22Rv1 (cell line): Measurements from ENCODE around the gene CDRT15L2.
"Not testable (repeated sequence)": the region's sequence is repeated elsewhere in the genome, so short reads cannot be mapped to it uniquely, and the experiment has no call there.

Source experiments
- H3K27ac ChIP-seq: fragments of 450-650 bp; 2 replicates; pipeline ENCODE4 v1.5.1; 2017
- ZFX ChIP-seq: fragments of 450-650 bp; IDR thresholded peaks from 2 replicates; pipeline ENCODE4 v1.6.1; 2017; ENCODE audit warnings: antibody characterized with exemption, borderline replicate concordance
- TF ChIP-seq, protein P1 (sequence below): fragments of 450-650 bp; IDR thresholded peaks from 2 replicates; pipeline ENCODE4 v1.5.1; 2017; ENCODE audit warnings: mild to moderate bottlenecking

The CDRT15L2 gene

DNA sequence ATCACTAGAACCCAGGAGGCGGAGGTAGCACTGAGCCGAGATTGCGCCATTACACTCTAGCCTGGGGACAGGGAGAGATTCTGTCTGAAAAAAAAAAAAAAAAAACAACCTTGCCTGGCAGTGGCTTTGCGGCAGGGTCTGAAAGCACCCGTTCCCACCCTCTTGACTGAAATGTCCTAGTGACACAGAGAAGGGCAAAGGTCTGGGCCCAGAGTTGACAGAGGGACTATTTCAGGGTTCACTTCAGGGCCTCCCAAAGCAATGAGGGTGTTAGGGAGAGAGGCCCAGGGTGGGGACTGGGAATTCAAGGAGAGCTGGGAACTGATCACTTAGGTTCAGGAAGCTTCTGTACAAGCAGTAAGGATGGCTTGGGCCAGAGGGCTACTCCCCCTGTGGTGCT lies 13.8 kb upstream of the CDRT15L2 start:
- no peak overlapping the region for H3K27ac ChIP-seq
- TF ChIP-seq, protein P1, sequence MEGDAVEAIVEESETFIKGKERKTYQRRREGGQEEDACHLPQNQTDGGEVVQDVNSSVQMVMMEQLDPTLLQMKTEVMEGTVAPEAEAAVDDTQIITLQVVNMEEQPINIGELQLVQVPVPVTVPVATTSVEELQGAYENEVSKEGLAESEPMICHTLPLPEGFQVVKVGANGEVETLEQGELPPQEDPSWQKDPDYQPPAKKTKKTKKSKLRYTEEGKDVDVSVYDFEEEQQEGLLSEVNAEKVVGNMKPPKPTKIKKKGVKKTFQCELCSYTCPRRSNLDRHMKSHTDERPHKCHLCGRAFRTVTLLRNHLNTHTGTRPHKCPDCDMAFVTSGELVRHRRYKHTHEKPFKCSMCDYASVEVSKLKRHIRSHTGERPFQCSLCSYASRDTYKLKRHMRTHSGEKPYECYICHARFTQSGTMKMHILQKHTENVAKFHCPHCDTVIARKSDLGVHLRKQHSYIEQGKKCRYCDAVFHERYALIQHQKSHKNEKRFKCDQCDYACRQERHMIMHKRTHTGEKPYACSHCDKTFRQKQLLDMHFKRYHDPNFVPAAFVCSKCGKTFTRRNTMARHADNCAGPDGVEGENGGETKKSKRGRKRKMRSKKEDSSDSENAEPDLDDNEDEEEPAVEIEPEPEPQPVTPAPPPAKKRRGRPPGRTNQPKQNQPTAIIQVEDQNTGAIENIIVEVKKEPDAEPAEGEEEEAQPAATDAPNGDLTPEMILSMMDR, result no peak
- TF ChIP-seq ZFX, result no peak

DNA sequence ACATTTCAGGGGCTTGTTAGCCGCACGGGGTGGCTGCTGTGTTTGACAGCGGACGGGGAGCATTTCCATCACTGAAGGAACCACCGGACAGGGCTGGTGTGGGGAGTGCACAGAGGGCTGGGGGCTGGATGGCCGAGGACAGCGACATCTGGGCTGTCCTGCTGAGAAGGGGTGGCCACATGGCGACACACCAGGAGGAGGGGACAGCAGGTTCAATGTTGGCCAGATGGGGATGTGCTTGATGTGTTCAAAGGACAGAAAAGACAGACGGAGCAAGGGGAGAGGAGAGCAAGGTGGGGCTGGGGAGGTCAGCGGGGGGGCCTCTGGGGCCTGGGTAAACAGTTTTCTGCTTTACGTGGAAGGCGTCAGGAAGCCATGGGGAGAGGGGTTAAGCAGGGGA lies 12.8 kb upstream of the CDRT15L2 start:
- H3K27ac ChIP-seq, result not testable (repeated sequence)

DNA sequence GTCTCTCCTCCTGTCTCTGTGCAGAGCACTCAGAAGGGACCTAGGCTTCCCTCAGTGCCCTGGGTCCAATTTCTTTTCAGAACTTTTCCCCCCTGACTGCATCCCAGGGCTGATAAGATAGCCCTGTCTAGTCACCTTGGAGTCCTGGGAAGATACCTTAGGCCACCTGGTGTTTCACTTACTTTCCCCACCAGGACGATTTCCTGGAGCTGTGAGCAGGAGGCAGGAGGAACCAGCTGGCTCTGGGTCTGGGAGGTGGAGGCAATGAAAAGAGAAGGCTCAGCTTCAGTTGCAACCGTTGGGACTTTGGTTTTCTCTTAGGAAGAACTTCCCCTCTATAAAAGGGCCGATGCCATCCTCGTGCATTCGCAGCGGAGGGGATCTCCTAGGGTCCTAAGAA lies 12.1 kb upstream of the CDRT15L2 start:
- H3K27ac ChIP-seq, result not testable (repeated sequence)

DNA sequence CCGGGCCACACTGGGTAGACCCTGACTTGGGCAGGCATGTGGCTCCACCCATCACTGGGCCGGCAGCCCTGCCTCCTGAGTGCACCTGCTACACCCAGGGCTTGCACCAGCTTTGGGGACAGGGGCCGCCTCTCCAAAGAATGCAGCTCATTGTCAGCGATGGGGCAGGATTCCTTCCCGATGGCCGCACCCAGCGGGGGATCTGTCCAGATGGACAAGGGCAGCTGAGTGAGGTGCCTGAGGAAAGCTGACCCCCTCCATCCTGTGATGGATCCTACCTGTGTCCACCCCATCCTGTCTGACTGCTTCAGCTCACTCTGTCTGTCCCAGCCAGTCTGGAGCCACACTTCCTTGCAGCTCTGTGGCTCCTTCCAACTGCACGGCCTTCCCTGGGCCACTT lies 10.9 kb upstream of the CDRT15L2 start:
- not testable (repeated sequence) for H3K27ac ChIP-seq

DNA sequence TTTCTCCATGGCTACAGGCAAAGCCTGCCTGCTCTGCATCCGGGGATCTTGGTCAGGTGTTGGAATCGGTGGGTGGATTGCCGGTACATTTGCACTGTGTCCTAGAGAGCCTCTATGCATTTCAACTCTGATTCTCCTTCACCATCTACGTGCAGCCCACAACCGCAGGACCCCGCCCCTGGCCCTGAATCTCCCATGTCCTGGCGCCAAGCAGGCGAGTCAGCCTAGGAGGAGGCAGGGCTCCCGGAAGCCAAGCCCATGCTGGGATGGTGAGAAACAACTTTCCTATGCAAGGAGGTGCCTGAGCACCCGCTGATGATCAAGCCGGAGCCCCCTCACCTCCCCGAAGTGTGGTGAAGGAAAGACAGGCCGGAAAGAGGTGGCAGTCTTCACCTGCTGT lies 7.9 kb upstream of the CDRT15L2 start:
- H3K27ac ChIP-seq, result not testable (repeated sequence)

DNA sequence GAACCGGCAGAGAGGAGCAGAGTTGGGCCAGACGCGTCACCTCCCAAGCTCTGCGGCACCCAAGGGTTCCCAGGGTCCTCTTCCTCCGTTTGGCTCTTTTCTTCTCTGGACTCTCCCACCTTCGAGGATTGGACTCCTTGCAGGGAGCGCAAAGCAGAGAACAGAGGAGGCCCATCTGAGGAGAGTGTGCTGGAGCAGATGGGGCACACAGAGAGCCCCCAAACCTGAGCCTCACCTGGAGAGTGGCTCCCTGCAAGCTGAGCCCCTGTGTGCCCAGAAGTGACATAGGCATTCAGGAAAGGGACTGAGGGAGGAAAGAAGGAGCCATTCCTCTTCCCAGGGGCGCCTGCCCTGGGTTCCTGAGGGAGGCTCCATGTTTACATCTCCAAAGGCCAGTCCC lies 6.3 kb upstream of the CDRT15L2 start:
- H3K27ac ChIP-seq, result not testable (repeated sequence)

DNA sequence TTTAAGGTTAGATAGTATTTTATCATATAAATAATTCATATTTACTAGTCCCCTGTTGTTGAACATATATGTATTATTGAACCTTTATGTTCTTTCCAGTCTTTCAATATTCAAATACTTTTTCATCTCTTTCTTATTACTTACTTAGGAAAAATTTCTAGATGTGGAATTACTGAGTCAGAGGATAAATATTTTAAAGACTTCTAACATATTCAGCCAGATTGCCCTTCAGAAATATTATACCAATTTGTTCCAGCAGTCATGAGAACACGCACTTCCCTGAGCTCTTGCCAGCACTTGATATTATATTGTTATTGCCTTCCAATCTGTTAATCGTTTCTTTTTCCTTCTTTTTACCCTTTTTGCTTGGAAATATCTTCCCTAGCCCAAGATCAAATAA lies 4.5 kb upstream of the CDRT15L2 start:
- H3K27ac ChIP-seq, result not testable (repeated sequence)

DNA sequence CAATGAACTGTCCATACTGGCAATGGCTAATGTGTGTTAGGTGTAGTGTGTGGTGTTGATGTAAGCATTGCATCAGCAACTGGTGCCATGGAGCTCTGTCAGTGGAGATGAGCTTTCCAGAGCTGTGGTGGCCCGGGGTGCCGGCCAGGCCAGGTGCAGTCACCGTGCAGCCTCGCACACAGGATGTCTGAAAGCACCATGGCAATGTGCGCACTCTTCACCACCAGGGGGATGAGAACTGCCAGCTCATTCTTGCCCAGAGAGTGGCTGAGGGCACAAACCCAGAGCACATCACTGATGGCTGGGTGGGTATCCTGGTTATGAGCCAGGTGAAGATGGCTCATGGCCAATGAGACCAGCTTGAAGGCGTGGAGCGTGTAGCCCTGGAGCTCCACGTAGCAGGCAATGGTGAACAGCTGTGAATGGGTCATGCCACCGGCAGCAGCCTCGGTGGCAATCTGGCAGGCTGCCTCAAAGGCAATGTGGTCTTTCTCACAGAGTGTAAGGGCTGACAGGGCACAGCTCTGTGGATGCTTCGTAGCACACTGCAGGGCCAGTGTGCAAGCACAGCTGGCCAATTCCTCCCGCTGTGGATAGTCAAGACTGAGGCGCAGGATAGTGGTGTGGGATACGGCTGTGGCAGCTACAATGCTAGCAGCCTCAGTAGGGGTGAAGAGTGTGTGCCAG lies 4.5 kb downstream of the CDRT15L2 start:
- H3K27ac ChIP-seq, result not testable (repeated sequence)

DNA sequence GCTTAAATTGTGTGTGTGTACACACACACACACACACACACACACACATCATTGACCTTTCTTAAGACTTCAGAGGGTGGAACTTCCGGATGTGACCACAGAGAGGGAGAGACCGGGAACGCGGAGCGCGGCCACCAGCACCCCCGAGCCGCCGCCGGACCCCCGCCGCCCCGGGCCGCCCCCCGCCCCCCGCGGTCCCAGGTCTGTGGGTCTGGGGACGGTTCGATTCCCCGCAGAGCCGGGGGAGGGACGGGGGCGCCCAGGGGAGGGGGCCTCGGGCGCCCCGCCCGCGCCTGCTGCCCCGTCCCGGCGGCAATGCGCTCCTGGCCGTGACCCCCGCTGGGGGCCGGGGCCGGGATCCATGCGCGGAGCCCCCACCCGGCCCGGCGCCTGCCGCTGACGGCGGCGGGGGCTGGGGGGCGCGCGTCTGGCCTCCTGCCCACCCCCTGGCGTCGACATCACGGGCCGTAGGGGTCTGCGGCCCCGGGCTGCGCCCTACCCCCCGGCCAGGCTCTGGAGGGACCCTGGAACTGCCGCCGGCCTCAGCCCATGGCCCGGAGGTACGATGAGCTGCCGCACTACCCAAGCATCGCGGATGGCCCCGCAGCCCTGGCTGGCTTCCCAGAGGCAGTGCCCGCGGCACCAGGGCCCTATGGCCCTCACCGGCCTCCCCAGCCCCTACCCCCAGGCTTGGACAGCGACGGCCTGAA lies 9.4 kb downstream of the CDRT15L2 start:
- not testable (repeated sequence) for H3K27ac ChIP-seq

DNA sequence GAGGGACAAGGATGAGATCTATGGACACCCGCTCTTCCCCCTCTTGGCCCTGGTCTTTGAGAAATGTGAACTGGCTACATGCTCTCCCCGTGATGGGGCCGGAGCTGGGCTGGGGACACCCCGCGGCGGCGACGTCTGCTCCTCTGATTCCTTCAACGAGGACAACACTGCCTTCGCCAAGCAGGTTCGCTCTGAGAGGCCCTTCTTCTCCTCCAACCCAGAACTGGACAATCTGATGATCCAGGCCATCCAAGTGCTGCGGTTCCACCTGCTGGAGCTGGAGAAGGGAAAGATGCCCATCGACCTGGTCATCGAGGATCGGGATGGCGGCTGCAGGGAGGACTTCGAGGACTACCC lies 9.9 kb downstream of the CDRT15L2 start:
- H3K27ac ChIP-seq, result not testable (repeated sequence)

DNA sequence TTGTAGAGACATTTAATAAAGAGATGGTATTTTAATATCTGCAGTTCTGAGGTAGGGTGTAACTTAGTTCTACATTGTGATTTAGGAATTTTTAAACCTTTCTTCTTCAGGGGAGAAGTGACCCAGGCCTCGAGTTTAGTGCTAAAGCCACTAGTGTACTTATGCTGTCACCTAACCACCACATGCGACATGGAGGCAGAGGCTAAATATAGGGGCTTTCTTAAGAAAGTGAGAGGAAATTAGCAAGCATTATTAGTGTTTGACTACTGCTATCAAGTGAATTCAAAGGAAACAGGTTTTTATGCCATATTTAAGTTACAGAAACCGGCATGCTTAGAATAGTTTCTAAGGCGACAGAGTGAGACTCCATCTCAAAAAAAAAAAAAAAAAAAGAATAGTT lies 11.5 kb downstream of the CDRT15L2 start:
- not testable (repeated sequence) for H3K27ac ChIP-seq

DNA sequence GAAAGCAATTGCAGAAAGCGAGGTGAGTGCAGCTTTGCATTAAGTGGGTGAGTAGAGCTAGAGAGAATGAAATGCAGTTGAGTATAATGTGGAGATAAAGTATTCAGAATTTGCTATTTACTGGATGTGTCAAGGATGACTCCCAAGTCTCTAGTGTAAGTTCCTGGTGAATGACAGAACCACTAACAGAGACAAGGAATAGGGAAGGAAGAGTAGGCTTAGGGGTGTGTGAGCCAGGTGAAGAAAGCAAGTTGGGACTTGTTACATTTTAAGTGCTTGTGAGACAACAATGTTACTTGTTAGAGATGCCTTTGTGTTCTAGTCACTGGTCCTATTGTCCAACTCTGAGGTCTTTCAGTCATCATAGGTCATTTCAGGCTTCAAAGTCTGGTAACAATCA lies 26.0 kb downstream of the CDRT15L2 start:
- H3K27ac ChIP-seq, result not testable (repeated sequence)

DNA sequence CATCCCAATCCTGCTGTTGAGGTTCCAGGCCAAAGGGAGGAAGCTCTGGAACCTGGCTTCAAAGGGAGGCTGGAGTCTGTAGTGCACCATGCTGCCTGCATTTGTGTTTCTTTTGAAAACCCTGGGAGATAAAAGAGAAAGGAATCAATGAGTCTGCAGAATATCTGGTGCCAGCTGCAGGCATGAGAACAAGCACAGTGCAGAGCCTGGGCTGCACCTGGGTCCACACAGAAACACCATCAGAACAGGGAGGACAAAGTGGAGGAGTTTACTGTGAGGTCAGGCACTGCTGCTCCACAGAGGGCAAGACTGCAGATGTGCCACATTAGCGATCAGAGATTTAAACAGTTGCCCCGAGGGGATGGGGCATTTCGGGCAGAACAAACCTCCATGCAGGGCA lies 30.0 kb downstream of the CDRT15L2 start:
- H3K27ac ChIP-seq, result not testable (repeated sequence)

DNA sequence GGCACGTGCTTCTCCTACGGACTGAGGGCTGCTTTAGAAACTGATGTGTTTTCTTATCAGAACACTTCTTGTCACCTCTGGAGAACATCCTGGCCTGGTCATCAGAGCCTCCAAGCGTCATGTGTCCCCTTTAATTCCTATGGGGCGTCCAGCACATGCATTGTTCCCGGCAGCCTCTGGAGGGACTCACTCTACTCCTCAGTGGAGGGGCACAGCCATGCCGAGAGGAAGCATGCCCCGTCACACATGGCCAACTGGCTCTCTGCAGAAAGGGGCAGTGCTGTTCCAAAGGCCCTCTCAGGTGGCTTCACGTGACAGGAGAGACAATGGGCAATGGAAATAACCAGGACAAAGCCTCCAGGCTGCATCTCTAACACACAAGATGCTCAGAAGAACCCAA lies 31.8 kb downstream of the CDRT15L2 start:
- TF ChIP-seq, protein P1, result no peak
- no peak for TF ChIP-seq ZFX
- H3K27ac ChIP-seq, result no peak overlapping the region

DNA sequence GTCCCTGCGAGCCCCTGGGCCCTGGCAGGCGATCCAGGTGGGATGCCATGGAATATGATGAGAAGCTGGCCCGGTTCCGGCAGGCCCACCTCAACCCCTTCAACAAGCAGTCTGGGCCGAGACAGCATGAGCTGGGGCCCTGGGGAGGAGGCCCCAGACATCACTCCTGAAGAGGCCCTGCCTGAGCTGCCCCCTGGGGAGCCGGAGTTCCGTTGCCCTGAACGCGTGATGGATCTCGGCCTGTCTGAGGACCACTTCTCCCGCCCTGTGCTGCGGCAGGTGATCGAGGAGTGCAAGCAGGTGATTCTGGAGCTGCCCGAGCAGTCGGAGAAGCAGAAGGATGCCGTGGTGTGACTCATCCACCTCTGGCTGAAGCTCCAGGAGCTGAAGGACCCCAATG lies 33.1 kb downstream of the CDRT15L2 start:
- no peak overlapping the region for H3K27ac ChIP-seq
- no peak for TF ChIP-seq ZFX
